Neural progenitor cell (in vitro differentiated cells): Measurements from ENCODE around the gene ZNF423. TPM values are rescaled to one million over a fixed set of nuclear protein-coding genes. Genes with fewer than 3 reads are reported as not detected.

Experiments
- DNase-seq: peaks from one replicate; pipeline ENCODE4 v3.0.0-alpha.2; 2016; ENCODE audit warnings: low spot score
- H2AFZ ChIP-seq: fragments of 200-600 bp; sonication (generic); replicated peaks from 2 replicates; pipeline ENCODE4 v1.6.1; 2016; ENCODE audit warnings: antibody characterized with exemption
- H3F3A ChIP-seq: fragments of 200-600 bp; sonication (generic); 2 replicates; pipeline ENCODE4 v1.6.1; 2016; ENCODE audit warnings: antibody characterized with exemption, low read depth
- H3K27ac ChIP-seq: fragments of 200-600 bp; sonication (generic); 2 replicates; pipeline ENCODE4 v1.5.1; 2016; ENCODE audit warnings: mild to moderate bottlenecking
- H3K27me3 ChIP-seq: fragments of 200-600 bp; sonication (generic); 2 replicates; pipeline ENCODE4 v1.6.1; 2016; ENCODE audit warnings: mild to moderate bottlenecking, moderate library complexity
- H3K36me3 ChIP-seq: fragments of 200-600 bp; sonication (generic); 2 replicates; pipeline ENCODE4 v1.5.1; 2016
- H3K4me1 ChIP-seq: fragments of 200-600 bp; sonication (generic); 2 replicates; pipeline ENCODE4 v1.6.1; 2016; ENCODE audit warnings: mixed run types
- H3K4me2 ChIP-seq: fragments of 200-600 bp; sonication (generic); 2 replicates; pipeline ENCODE4 v1.6.1; 2016
- H3K4me3 ChIP-seq: fragments of 200-600 bp; sonication (generic); 2 replicates; pipeline ENCODE4 v1.5.1; 2016
- H3K79me2 ChIP-seq: fragments of 200-600 bp; sonication (generic); 2 replicates; pipeline ENCODE4 v1.6.1; 2016; ENCODE audit warnings: low read depth
- H3K9ac ChIP-seq: fragments of 200-600 bp; sonication (generic); 2 replicates; pipeline ENCODE4 v1.6.1; 2016
- H3K9me3 ChIP-seq: fragments of 200-600 bp; sonication (generic); 2 replicates; pipeline ENCODE4 v1.5.1; 2016; ENCODE audit warnings: low read depth
- H4K20me1 ChIP-seq: fragments of 200-600 bp; sonication (generic); 2 replicates; pipeline ENCODE4 v1.6.1; 2016; ENCODE audit warnings: low read depth
- H3K27ac Mint-ChIP-seq: 3 replicates; pipeline ENCODE4 v1.8.0; 2021; ENCODE audit warnings: mixed read lengths
- H3K27me3 Mint-ChIP-seq: 2 replicates; pipeline ENCODE4 v1.8.0; 2022; ENCODE audit warnings: low read depth, mild to moderate bottlenecking, inconsistent platforms, moderate library complexity, mixed read lengths; ENCODE audit not compliant: insufficient read depth
- H3K36me3 Mint-ChIP-seq: 3 replicates; pipeline ENCODE4 v1.8.0; 2021; ENCODE audit warnings: mixed read lengths
- H3K4me1 Mint-ChIP-seq: 3 replicates; pipeline ENCODE4 v1.8.0; 2021; ENCODE audit warnings: mixed read lengths
- H3K4me3 Mint-ChIP-seq: 3 replicates; pipeline ENCODE4 v1.8.0; 2021; ENCODE audit warnings: mild to moderate bottlenecking, moderate library complexity, mixed read lengths
- H3K9me3 Mint-ChIP-seq: 3 replicates; pipeline ENCODE4 v1.8.0; 2020; ENCODE audit warnings: mixed read lengths
- EZH2 ChIP-seq: fragments of 200-600 bp; sonication (generic); IDR thresholded peaks from 2 replicates; pipeline ENCODE4 v1.6.1; 2017; ENCODE audit warnings: antibody characterized with exemption, mild to moderate bottlenecking, moderate library complexity
- EZH2phosphoT487 ChIP-seq: fragments of 200-600 bp; sonication (generic); IDR thresholded peaks from 2 replicates; pipeline ENCODE4 v1.6.1; 2017; ENCODE audit warnings: antibody characterized with exemption
- total RNA-seq: library from RNA; depleted of rRNA; stranded (reverse); fragments of >200 nt; gene quantifications from 2 replicates; pipeline ENCODE4 v1.2.3, GENCODE V29; 2015; ENCODE audit warnings: low replicate concordance
- TF ChIP-seq, protein P1 (sequence below): fragments of 200-600 bp; sonication (generic); IDR thresholded peaks from 2 replicates; pipeline ENCODE4 v1.5.1; 2017; ENCODE audit warnings: antibody characterized with exemption, mild to moderate bottlenecking

ZNF423 gene
- total RNA-seq, 1 donor from 2014 or later, result 21.9 TPM

DNA sequence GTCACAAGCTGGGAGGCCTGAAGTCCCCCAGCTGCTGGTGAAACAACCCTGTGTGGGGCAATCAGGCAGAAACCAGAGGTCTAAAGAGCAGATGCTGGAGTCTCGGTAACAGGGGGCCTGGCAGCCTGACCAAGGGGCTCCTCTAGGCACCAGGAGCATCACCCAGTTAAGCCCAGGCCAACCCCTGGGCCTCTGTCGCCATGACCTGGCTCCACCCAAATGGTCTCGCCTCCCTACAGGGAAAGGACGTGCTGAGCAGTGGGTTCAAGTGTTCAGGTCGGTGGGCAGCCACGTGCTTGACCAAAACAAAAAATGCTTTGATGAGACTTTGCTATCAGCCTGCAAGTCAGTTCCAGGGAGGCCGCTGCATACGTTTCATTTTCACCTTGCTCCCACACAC is 240.3 kb downstream of the ZNF423 start:
- TF ChIP-seq, protein P1, sequence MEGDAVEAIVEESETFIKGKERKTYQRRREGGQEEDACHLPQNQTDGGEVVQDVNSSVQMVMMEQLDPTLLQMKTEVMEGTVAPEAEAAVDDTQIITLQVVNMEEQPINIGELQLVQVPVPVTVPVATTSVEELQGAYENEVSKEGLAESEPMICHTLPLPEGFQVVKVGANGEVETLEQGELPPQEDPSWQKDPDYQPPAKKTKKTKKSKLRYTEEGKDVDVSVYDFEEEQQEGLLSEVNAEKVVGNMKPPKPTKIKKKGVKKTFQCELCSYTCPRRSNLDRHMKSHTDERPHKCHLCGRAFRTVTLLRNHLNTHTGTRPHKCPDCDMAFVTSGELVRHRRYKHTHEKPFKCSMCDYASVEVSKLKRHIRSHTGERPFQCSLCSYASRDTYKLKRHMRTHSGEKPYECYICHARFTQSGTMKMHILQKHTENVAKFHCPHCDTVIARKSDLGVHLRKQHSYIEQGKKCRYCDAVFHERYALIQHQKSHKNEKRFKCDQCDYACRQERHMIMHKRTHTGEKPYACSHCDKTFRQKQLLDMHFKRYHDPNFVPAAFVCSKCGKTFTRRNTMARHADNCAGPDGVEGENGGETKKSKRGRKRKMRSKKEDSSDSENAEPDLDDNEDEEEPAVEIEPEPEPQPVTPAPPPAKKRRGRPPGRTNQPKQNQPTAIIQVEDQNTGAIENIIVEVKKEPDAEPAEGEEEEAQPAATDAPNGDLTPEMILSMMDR, result no peak
- TF ChIP-seq EZH2phosphoT487 (no peak), EZH2 (no peak)
- peaks cover 18% of the 10 kb centered on the region for H3K9me3 Mint-ChIP-seq
- H4K20me1 ChIP-seq, result peaks cover 5% of the 10 kb centered on the region
- no peaks in the 10 kb centered on the region for H3K27me3 Mint-ChIP-seq
- H3K4me3 ChIP-seq, result no peak overlapping the region
- no peaks in the 10 kb centered on the region for H3K36me3 ChIP-seq
- H3F3A ChIP-seq, result no peaks in the 10 kb centered on the region
- H3K27ac Mint-ChIP-seq, result peak overlapping the region; percentile 31
- H3K79me2 ChIP-seq, result peaks cover 5% of the 10 kb centered on the region
- no peaks in the 10 kb centered on the region for H3K9me3 ChIP-seq
- no peak for DNase-seq
- no peak overlapping the region for H3K9ac ChIP-seq
- H3K4me1 ChIP-seq, result no peaks in the 10 kb centered on the region
- no peaks in the 10 kb centered on the region for H3K27me3 ChIP-seq
- no peak overlapping the region for H3K4me3 Mint-ChIP-seq
- no peak overlapping the region for H2AFZ ChIP-seq
- H3K4me1 Mint-ChIP-seq, result peaks cover 4% of the 10 kb centered on the region
- no peak overlapping the region for H3K4me2 ChIP-seq
- H3K36me3 Mint-ChIP-seq, result peaks cover 41% of the 10 kb centered on the region
- H3K27ac ChIP-seq, result no peak overlapping the region

DNA sequence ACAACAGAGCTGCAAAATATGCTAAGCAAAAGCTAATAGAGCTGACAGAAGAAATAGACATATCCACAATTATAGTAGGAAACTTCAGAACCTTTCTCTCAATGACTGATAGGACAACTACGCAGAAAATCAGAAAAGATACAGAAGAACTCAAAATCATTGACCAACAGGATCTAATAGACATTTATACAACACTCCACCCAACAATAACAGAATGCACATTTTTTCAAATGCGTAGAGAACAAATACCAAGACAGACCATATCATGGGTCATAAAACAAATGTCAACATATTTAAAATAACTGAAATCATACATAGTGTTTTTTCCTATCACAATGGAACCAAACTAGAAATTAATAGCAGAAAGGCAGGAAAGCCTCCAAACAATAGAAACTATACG is 244.9 kb downstream of the ZNF423 start:
- Mint-ChIP-seq H3K4me1 (peaks cover 28% of the 10 kb centered on the region), H3K4me3 (no peak overlapping the region), H3K27me3 (no peaks in the 10 kb centered on the region), H3K36me3 (peaks cover 55% of the 10 kb centered on the region), H3K9me3 (peaks cover 25% of the 10 kb centered on the region), H3K27ac (no peak overlapping the region)
- Histone ChIP-seq H3K4me3 (no peak overlapping the region), H4K20me1 (peaks cover 27% of the 10 kb centered on the region), H3F3A (no peaks in the 10 kb centered on the region), H3K9ac (no peak overlapping the region), H3K27me3 (no peaks in the 10 kb centered on the region), H3K27ac (no peak overlapping the region), H2AFZ (no peak overlapping the region), H3K4me2 (no peak overlapping the region), H3K4me1 (peaks cover 16% of the 10 kb centered on the region), H3K36me3 (no peaks in the 10 kb centered on the region), H3K79me2 (peaks cover 14% of the 10 kb centered on the region), H3K9me3 (no peaks in the 10 kb centered on the region)
- TF ChIP-seq EZH2 (no peak), EZH2phosphoT487 (no peak)
- TF ChIP-seq, protein P1, result no peak
- no peak for DNase-seq

DNA sequence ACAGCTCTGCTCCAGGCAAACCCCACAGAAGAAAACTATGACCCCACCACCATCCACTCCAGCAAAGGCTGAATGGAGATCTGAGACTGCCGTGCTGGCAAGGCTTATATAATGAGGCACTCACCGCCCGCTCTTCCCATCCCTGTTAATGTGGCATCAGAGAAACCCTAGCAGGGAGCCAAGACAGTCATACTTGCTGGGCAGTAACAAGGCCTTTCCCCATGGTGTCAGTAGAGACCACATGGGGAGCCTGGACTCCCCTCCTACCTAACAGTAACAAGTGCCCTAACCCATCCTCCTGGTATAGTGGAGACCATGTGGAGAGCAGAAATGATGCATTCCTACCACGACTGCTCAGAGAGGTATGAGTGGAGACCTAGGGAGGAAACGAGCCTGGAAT is 247.1 kb downstream of the ZNF423 start:
- Histone ChIP-seq H3K27me3 (no peaks in the 10 kb centered on the region), H3K9ac (no peak overlapping the region), H3K79me2 (peaks cover 10% of the 10 kb centered on the region), H3K9me3 (no peaks in the 10 kb centered on the region), H3K27ac (no peak overlapping the region), H3K4me2 (no peak overlapping the region), H2AFZ (no peak overlapping the region), H3K4me1 (peaks cover 16% of the 10 kb centered on the region), H4K20me1 (peaks cover 39% of the 10 kb centered on the region), H3F3A (no peaks in the 10 kb centered on the region), H3K36me3 (no peaks in the 10 kb centered on the region), H3K4me3 (no peak overlapping the region)
- peaks cover 43% of the 10 kb centered on the region for H3K4me1 Mint-ChIP-seq
- TF ChIP-seq, protein P1, result peak; percentile 42
- TF ChIP-seq EZH2 (no peak), EZH2phosphoT487 (no peak)
- no peak overlapping the region for H3K27ac Mint-ChIP-seq
- peaks cover 42% of the 10 kb centered on the region for H3K36me3 Mint-ChIP-seq
- H3K9me3 Mint-ChIP-seq, result peaks cover 22% of the 10 kb centered on the region
- no peaks in the 10 kb centered on the region for H3K27me3 Mint-ChIP-seq
- H3K4me3 Mint-ChIP-seq, result no peak overlapping the region
- peak; percentile 53 for DNase-seq
